HepG2 (cell line): ENCODE results near the gene EIF3L. TPM values are rescaled to one million over a fixed set of nuclear protein-coding genes. Genes with fewer than 3 reads are reported as not detected.

Experiments used
- ATF1 ChIP-seq: IDR thresholded peaks from 2 replicates; pipeline ENCODE4 v1.6.1; 2016; ENCODE audit warnings: mild to moderate bottlenecking, control low read depth
- MNT ChIP-seq: fragments of 450-650 bp; IDR thresholded peaks from 2 replicates; pipeline ENCODE4 v1.6.1; 2016
- NCOA5 ChIP-seq: sonication (generic); formaldehyde crosslinking; IDR thresholded peaks from 2 replicates; pipeline ENCODE4 v1.4.0; 2020; ENCODE audit warnings: missing genetic modification reagents
- NR2F2 ChIP-seq: IDR thresholded peaks from 2 replicates; pipeline ENCODE4 v1.6.1; 2012; ENCODE audit warnings: low read depth, inconsistent platforms, borderline replicate concordance
- RAD51 ChIP-seq: fragments of 450-650 bp; IDR thresholded peaks from 2 replicates; pipeline ENCODE4 v1.6.1; 2016; ENCODE audit warnings: borderline replicate concordance
- SYNCRIP ChIP-seq: fragments of 200-400 bp; formaldehyde crosslinking; IDR thresholded peaks from 2 replicates; pipeline ENCODE4 v1.6.1; 2018; ENCODE audit warnings: mild to moderate bottlenecking, low read depth, low read length; ENCODE audit not compliant: insufficient read depth
- ZNF224 ChIP-seq: sonication (generic); formaldehyde crosslinking; IDR thresholded peaks from 2 replicates; pipeline ENCODE4 v1.5.0; 2020; ENCODE audit warnings: mild to moderate bottlenecking, missing genetic modification reagents
- ZNF253 ChIP-seq: sonication (generic); formaldehyde crosslinking; IDR thresholded peaks from 2 replicates; pipeline ENCODE4 v1.8.0; 2022; ENCODE audit warnings: mild to moderate bottlenecking, missing genetic modification reagents, borderline replicate concordance
- ZNF569 ChIP-seq: sonication (generic); formaldehyde crosslinking; IDR thresholded peaks from 2 replicates; pipeline ENCODE4 v1.5.0; 2020; ENCODE audit warnings: mild to moderate bottlenecking, missing genetic modification reagents, moderate library complexity, borderline replicate concordance
- ZNF713 ChIP-seq: sonication (generic); formaldehyde crosslinking; IDR thresholded peaks from 2 replicates; pipeline ENCODE4 v1.4.0; 2020; ENCODE audit warnings: mild to moderate bottlenecking, missing genetic modification reagents
- ZNF780A ChIP-seq: sonication (generic); formaldehyde crosslinking; IDR thresholded peaks from 2 replicates; pipeline ENCODE4 v1.8.0; 2022; ENCODE audit warnings: mild to moderate bottlenecking, missing genetic modification reagents, moderate library complexity
- ZNF800 ChIP-seq: sonication (generic); formaldehyde crosslinking; IDR thresholded peaks from 2 replicates; pipeline ENCODE4 v1.4.0; 2020; ENCODE audit warnings: missing genetic modification reagents
- polyA plus RNA-seq, 8 experiments: library from polyadenylated mRNA; depleted of rRNA in 3 of 8; stranded (reverse) in 7 of 8; unstranded in 1 of 8; fragments of >200 nt; fragmentation: Illumina TruSeq in 4 of 8; extraction: Trizol in 4 of 8; gene quantifications; 2 replicates each; pipeline versions ENCODE4 v1.2.1 to v1.2.3, GENCODE V29; 2011 to 2016; ENCODE audit warnings: low read depth in 4 of 8, missing spikeins in 1 of 8, mixed read lengths in 1 of 8; ENCODE audit not compliant: insufficient read depth in 1 of 8
- total RNA-seq, 5 experiments: library from RNA; depleted of rRNA; stranded (reverse); fragments of >200 nt; fragmentation: Illumina TruSeq; extraction: Trizol; gene quantifications; 2 replicates each; pipeline ENCODE4 v1.2.3, GENCODE V29; 2016; ENCODE audit warnings: low read depth in 1 of 5
- TF ChIP-seq, protein P1 (sequence below): sonication (generic); formaldehyde crosslinking; IDR thresholded peaks from 2 replicates; pipeline ENCODE4 v1.8.0; 2022; ENCODE audit warnings: missing genetic modification reagents, mild to moderate bottlenecking, moderate library complexity, borderline replicate concordance
- TF ChIP-seq, protein P2 (sequence below): sonication (generic); formaldehyde crosslinking; IDR thresholded peaks from 2 replicates; pipeline ENCODE4 v1.4.0; 2020; ENCODE audit warnings: missing genetic modification reagents
- TF ChIP-seq, protein P3 (sequence below): sonication (generic); formaldehyde crosslinking; IDR thresholded peaks from 2 replicates; pipeline ENCODE4 v1.8.1; 2023; ENCODE audit warnings: mild to moderate bottlenecking, missing genetic modification reagents
- TF ChIP-seq, protein P4 (sequence below): sonication (generic); formaldehyde crosslinking; IDR thresholded peaks from 2 replicates; pipeline ENCODE4 v1.4.0; 2020; ENCODE audit warnings: mild to moderate bottlenecking, missing genetic modification reagents, borderline replicate concordance
- TF ChIP-seq, protein P5 (sequence below): IDR thresholded peaks from 2 replicates; pipeline ENCODE4 v1.6.1; 2012; ENCODE audit warnings: inconsistent platforms

EIF3L gene
- total and polyA plus RNA-seq, 2 of the 13 experiments (the other 11 are each of a cell fraction or from before 2014, with no cell fraction given), result 514 to 793 TPM

DNA sequence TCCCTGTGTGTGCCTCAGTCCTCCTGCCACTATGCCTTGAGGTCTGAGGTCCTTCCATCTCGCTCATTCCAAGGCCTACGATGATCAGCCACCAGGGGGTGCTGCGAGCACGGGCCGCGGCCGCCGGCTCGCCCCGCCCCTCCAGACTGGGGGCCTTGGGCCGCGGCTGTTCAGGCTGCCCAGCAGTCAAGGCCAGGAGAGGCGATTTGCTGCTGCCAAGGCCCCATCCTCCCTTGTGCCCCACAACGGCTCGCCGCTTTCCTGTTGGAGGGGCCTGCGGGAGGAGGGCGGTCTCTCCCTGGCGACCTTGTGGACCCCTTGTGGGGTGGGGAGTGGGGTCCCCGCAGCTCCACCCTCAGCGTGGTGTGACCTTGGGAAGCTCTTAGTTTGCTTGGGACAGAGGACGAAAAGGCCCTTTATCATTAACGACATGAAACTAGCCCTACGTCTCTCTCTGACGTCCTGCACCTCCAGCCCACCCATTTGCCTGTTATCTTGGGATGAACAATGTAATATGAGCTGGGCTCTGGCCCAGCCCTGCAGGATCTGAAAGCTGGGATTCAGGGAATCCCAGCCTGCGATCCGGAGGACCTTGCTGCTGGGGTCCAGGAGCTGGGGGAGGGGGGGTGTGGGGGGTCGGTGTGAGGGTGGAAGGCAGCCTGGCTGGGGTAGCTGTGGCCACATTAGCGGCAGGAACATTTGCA is 31.4 kb upstream of the EIF3L start (continued):
- TF ChIP-seq, protein P1, sequence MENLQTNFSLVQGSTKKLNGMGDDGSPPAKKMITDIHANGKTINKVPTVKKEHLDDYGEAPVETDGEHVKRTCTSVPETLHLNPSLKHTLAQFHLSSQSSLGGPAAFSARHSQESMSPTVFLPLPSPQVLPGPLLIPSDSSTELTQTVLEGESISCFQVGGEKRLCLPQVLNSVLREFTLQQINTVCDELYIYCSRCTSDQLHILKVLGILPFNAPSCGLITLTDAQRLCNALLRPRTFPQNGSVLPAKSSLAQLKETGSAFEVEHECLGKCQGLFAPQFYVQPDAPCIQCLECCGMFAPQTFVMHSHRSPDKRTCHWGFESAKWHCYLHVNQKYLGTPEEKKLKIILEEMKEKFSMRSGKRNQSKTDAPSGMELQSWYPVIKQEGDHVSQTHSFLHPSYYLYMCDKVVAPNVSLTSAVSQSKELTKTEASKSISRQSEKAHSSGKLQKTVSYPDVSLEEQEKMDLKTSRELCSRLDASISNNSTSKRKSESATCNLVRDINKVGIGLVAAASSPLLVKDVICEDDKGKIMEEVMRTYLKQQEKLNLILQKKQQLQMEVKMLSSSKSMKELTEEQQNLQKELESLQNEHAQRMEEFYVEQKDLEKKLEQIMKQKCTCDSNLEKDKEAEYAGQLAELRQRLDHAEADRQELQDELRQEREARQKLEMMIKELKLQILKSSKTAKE, result peak; percentile 91
- TF ChIP-seq ZNF569 (CRISPR knock-in tag), result 0 out of 2 replicates have a peak, but pooled peaks have one; percentile 49
- TF ChIP-seq ZNF800 (CRISPR knock-in tag), result 0 out of 2 replicates have a peak, but pooled peaks have one; percentile 68
- TF ChIP-seq ZNF713 (CRISPR knock-in tag), result no peak
- TF ChIP-seq, protein P2, sequence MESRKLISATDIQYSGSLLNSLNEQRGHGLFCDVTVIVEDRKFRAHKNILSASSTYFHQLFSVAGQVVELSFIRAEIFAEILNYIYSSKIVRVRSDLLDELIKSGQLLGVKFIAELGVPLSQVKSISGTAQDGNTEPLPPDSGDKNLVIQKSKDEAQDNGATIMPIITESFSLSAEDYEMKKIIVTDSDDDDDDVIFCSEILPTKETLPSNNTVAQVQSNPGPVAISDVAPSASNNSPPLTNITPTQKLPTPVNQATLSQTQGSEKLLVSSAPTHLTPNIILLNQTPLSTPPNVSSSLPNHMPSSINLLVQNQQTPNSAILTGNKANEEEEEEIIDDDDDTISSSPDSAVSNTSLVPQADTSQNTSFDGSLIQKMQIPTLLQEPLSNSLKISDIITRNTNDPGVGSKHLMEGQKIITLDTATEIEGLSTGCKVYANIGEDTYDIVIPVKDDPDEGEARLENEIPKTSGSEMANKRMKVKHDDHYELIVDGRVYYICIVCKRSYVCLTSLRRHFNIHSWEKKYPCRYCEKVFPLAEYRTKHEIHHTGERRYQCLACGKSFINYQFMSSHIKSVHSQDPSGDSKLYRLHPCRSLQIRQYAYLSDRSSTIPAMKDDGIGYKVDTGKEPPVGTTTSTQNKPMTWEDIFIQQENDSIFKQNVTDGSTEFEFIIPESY (CRISPR knock-in tag), result peak; percentile 72
- no peak for TF ChIP-seq RAD51
- TF ChIP-seq ZNF780A (CRISPR knock-in tag), result no peak
- TF ChIP-seq MNT, result no peak
- TF ChIP-seq, protein P3, sequence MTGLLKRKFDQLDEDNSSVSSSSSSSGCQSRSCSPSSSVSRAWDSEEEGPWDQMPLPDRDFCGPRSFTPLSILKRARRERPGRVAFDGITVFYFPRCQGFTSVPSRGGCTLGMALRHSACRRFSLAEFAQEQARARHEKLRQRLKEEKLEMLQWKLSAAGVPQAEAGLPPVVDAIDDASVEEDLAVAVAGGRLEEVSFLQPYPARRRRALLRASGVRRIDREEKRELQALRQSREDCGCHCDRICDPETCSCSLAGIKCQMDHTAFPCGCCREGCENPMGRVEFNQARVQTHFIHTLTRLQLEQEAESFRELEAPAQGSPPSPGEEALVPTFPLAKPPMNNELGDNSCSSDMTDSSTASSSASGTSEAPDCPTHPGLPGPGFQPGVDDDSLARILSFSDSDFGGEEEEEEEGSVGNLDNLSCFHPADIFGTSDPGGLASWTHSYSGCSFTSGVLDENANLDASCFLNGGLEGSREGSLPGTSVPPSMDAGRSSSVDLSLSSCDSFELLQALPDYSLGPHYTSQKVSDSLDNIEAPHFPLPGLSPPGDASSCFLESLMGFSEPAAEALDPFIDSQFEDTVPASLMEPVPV (CRISPR knock-in tag), result peak; percentile 63; the same call in 1 of the 2 replicates
- TF ChIP-seq ZNF253, result 0 out of 2 replicates have a peak, but pooled peaks have one; percentile 57
- no peak for TF ChIP-seq ZNF224 (CRISPR knock-in tag)
- TF ChIP-seq, protein P4, sequence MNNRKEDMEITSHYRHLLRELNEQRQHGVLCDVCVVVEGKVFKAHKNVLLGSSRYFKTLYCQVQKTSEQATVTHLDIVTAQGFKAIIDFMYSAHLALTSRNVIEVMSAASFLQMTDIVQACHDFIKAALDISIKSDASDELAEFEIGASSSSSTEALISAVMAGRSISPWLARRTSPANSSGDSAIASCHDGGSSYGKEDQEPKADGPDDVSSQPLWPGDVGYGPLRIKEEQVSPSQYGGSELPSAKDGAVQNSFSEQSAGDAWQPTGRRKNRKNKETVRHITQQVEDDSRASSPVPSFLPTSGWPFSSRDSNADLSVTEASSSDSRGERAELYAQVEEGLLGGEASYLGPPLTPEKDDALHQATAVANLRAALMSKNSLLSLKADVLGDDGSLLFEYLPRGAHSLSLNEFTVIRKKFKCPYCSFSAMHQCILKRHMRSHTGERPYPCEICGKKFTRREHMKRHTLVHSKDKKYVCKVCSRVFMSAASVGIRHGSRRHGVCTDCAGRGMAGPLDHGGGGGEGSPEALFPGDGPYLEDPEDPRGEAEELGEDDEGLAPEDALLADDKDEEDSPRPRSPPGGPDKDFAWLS (CRISPR knock-in tag), result no peak
- TF ChIP-seq NR2F2, result peak; percentile 50; the same call in 1 of the 2 replicates
- TF ChIP-seq SYNCRIP, result no peak
- TF ChIP-seq, protein P5, sequence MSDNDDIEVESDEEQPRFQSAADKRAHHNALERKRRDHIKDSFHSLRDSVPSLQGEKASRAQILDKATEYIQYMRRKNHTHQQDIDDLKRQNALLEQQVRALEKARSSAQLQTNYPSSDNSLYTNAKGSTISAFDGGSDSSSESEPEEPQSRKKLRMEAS, result peak; percentile 55
- peak; percentile 35; the same call in 1 of the 2 replicates for TF ChIP-seq ATF1 (CRISPR knock-in tag)
- no peak for TF ChIP-seq NCOA5 (CRISPR knock-in tag)
